HepG2 (cell line): ENCODE data around the gene PIGX. TPM values are rescaled to one million over a fixed set of nuclear protein-coding genes. Genes with fewer than 3 reads are reported as not detected.

Experiments
- AGO2 ChIP-seq: fragments of 200-400 bp; formaldehyde crosslinking; optimal IDR thresholded peaks from 2 replicates; pipeline ENCODE3; 2017; ENCODE audit warnings: mild to moderate bottlenecking, low read depth, low read length, moderate library complexity
- FOXJ3 ChIP-seq: sonication (generic); formaldehyde crosslinking; IDR thresholded peaks from 2 replicates; pipeline ENCODE4 v1.4.0; 2020; ENCODE audit warnings: missing genetic modification reagents, mild to moderate bottlenecking, borderline replicate concordance
- HNRNPH1 ChIP-seq: fragments of 200-400 bp; formaldehyde crosslinking; optimal IDR thresholded peaks from 2 replicates; pipeline ENCODE3; 2017; ENCODE audit warnings: mild to moderate bottlenecking, low read depth, low read length
- JDP2 ChIP-seq: sonication (generic); formaldehyde crosslinking; IDR thresholded peaks from 2 replicates; pipeline ENCODE4 v1.8.1; 2022; ENCODE audit warnings: missing genetic modification reagents, borderline replicate concordance
- KMT2A ChIP-seq: sonication (generic); formaldehyde crosslinking; IDR thresholded peaks from 2 replicates; pipeline ENCODE4 v1.4.0; 2020; ENCODE audit warnings: missing genetic modification reagents
- LCORL ChIP-seq, 2 experiments: fragments of 450-650 bp in 1 of 2; sonication (generic) in 1 of 2; formaldehyde crosslinking in 1 of 2; IDR thresholded peaks; 2 replicates each; pipeline versions ENCODE4 v1.5.0 to v1.6.1; 2017 to 2020; ENCODE audit warnings: antibody characterized with exemption in 1 of 2, missing genetic modification reagents in 1 of 2
- MAFG ChIP-seq: sonication (generic); formaldehyde crosslinking; IDR thresholded peaks from 2 replicates; pipeline ENCODE4 v1.5.1; 2020; ENCODE audit warnings: mild to moderate bottlenecking, missing genetic modification reagents
- NONO ChIP-seq, 2 experiments: fragments of 450-650 bp in 1 of 2; sonication (generic) in 1 of 2; formaldehyde crosslinking in 1 of 2; IDR thresholded peaks in 1 of 2; conservative IDR thresholded peaks in 1 of 2; 2 replicates each; pipeline versions ENCODE4 v1.6.1 to v1.8.0; 2017 to 2022; ENCODE audit warnings: mild to moderate bottlenecking in 1 of 2, missing genetic modification reagents in 1 of 2, moderate library complexity in 1 of 2
- NPAS2 ChIP-seq: sonication (generic); formaldehyde crosslinking; IDR thresholded peaks from 2 replicates; pipeline ENCODE4 v1.8.0; 2022; ENCODE audit warnings: mild to moderate bottlenecking, missing genetic modification reagents, borderline replicate concordance
- RAD51 ChIP-seq: fragments of 450-650 bp; IDR thresholded peaks from 2 replicates; pipeline ENCODE4 v1.6.1; 2016; ENCODE audit warnings: borderline replicate concordance
- RFXAP ChIP-seq: sonication (generic); formaldehyde crosslinking; IDR thresholded peaks from 2 replicates; pipeline ENCODE4 v1.4.0; 2020; ENCODE audit warnings: missing genetic modification reagents, borderline replicate concordance
- TFE3 ChIP-seq: IDR thresholded peaks from 2 replicates; pipeline ENCODE4 v1.6.1; 2016
- TOE1 ChIP-seq: sonication (generic); formaldehyde crosslinking; IDR thresholded peaks from 2 replicates; pipeline ENCODE4 v1.4.0; 2020; ENCODE audit warnings: mild to moderate bottlenecking, missing genetic modification reagents
- USF2 ChIP-seq, 2 experiments: sonication (generic) in 1 of 2; formaldehyde crosslinking in 1 of 2; IDR thresholded peaks; 2 replicates each; pipeline versions ENCODE4 v1.5.1 to v1.6.1; 2011 to 2020; ENCODE audit warnings: borderline replicate concordance in 1 of 2, low read depth in 1 of 2, low read length in 1 of 2, mild to moderate bottlenecking in 1 of 2, missing genetic modification reagents in 1 of 2, moderate library complexity in 1 of 2
- ZBTB3 ChIP-seq: sonication (generic); formaldehyde crosslinking; IDR thresholded peaks from 2 replicates; pipeline ENCODE4 v1.4.0; 2020; ENCODE audit warnings: low read depth, mild to moderate bottlenecking, moderate library complexity, missing genetic modification reagents, borderline replicate concordance
- ZFP37 ChIP-seq: sonication (generic); formaldehyde crosslinking; IDR thresholded peaks from 2 replicates; pipeline ENCODE4 v1.4.0; 2020; ENCODE audit warnings: missing genetic modification reagents, borderline replicate concordance
- ZNF296 ChIP-seq: sonication (generic); formaldehyde crosslinking; conservative IDR thresholded peaks from 2 replicates; pipeline ENCODE4 v1.5.0; 2020; ENCODE audit warnings: mild to moderate bottlenecking, missing genetic modification reagents
- ZNF430 ChIP-seq: sonication (generic); formaldehyde crosslinking; IDR thresholded peaks from 2 replicates; pipeline ENCODE4 v1.9.0; 2021; ENCODE audit warnings: mild to moderate bottlenecking, missing genetic modification reagents
- ZNF451 ChIP-seq: sonication (generic); formaldehyde crosslinking; IDR thresholded peaks from 2 replicates; pipeline ENCODE4 v1.5.0; 2020; ENCODE audit warnings: mild to moderate bottlenecking, missing genetic modification reagents
- ZNF468 ChIP-seq: sonication (generic); formaldehyde crosslinking; IDR thresholded peaks from 2 replicates; pipeline ENCODE4 v1.8.0; 2022; ENCODE audit warnings: mild to moderate bottlenecking, moderate library complexity, missing genetic modification reagents
- ZNF510 ChIP-seq: sonication (generic); formaldehyde crosslinking; IDR thresholded peaks from 2 replicates; pipeline ENCODE4 v1.4.0; 2020; ENCODE audit warnings: low read depth, mild to moderate bottlenecking, missing genetic modification reagents
- ZNF569 ChIP-seq: sonication (generic); formaldehyde crosslinking; IDR thresholded peaks from 2 replicates; pipeline ENCODE4 v1.5.0; 2020; ENCODE audit warnings: mild to moderate bottlenecking, missing genetic modification reagents, moderate library complexity, borderline replicate concordance
- ZNF644 ChIP-seq: IDR thresholded peaks from 2 replicates; pipeline ENCODE4 v1.6.1; 2016; ENCODE audit warnings: low read depth
- ZNF660 ChIP-seq: sonication (generic); formaldehyde crosslinking; IDR thresholded peaks from 2 replicates; pipeline ENCODE4 v1.5.1; 2020; ENCODE audit warnings: mild to moderate bottlenecking, low read depth, missing genetic modification reagents, borderline replicate concordance
- ZNF839 ChIP-seq: sonication (generic); formaldehyde crosslinking; IDR thresholded peaks from 2 replicates; pipeline ENCODE4 v1.4.0; 2020; ENCODE audit warnings: missing genetic modification reagents, mild to moderate bottlenecking, borderline replicate concordance
- polyA plus RNA-seq, 8 experiments: library from polyadenylated mRNA; depleted of rRNA in 3 of 8; stranded (reverse) in 7 of 8; unstranded in 1 of 8; fragments of >200 nt; fragmentation: Illumina TruSeq in 4 of 8; extraction: Trizol in 4 of 8; gene quantifications; 2 replicates each; pipeline versions ENCODE4 v1.2.1 to v1.2.3, GENCODE V29; 2011 to 2016; ENCODE audit warnings: low read depth in 4 of 8, missing spikeins in 1 of 8, mixed read lengths in 1 of 8; ENCODE audit not compliant: insufficient read depth in 1 of 8
- total RNA-seq, 5 experiments: library from RNA; depleted of rRNA; stranded (reverse); fragments of >200 nt; fragmentation: Illumina TruSeq; extraction: Trizol; gene quantifications; 2 replicates each; pipeline ENCODE4 v1.2.3, GENCODE V29; 2016; ENCODE audit warnings: low read depth in 1 of 5

The PIGX gene
- total and polyA plus RNA-seq, 2 of the 13 experiments (the other 11 are each of a cell fraction or from before 2014, with no cell fraction given): 13.2 to 21.3 TPM

GRCh38 chr3:196711838-196712513 is at the start of gene PIGX, which contains the start of gene CEP19 (continued):
- TF ChIP-seq ZNF430 (CRISPR knock-in tag): 0 out of 2 replicates have a peak, but pooled peaks have one; percentile 60
- TF ChIP-seq HNRNPH1: no peak
- no peak for TF ChIP-seq TOE1
- no peak for TF ChIP-seq ZBTB3 (CRISPR knock-in tag)
- no peak for TF ChIP-seq ZNF296 (CRISPR knock-in tag)
- TF ChIP-seq USF2 (IDR thresholded peaks at IDR 0.05; ENCODE audit: low read depth, low read length): no peak
- TF ChIP-seq USF2 (CRISPR knock-in tag; IDR thresholded peaks at IDR 0.05; ENCODE audit: borderline replicate concordance): no peak
- no peak for TF ChIP-seq ZNF569 (CRISPR knock-in tag)
- no peak for TF ChIP-seq ZNF468
- TF ChIP-seq ZNF510: no peak
- no peak for TF ChIP-seq ZNF644 (CRISPR knock-in tag)
- 0 out of 2 replicates have a peak, but pooled peaks have one; percentile 40 for TF ChIP-seq RFXAP (CRISPR knock-in tag)
- TF ChIP-seq NONO (IDR thresholded peaks at IDR 0.05): no peak
- TF ChIP-seq NONO (CRISPR knock-in tag; conservative IDR thresholded peaks at IDR 0.05): no peak
- no peak for TF ChIP-seq MAFG (CRISPR knock-in tag)
- TF ChIP-seq TFE3: no peak
- no peak for TF ChIP-seq RAD51
- TF ChIP-seq ZNF451: no peak
- peak; percentile 34 for TF ChIP-seq AGO2
- no peak for TF ChIP-seq ZFP37 (CRISPR knock-in tag)
- no peak for TF ChIP-seq LCORL (IDR thresholded peaks at IDR 0.05)
- TF ChIP-seq LCORL (CRISPR knock-in tag; IDR thresholded peaks at IDR 0.05): no peak
- TF ChIP-seq FOXJ3: 0 out of 2 replicates have a peak, but pooled peaks have one; percentile 23
- TF ChIP-seq KMT2A (CRISPR knock-in tag): no peak
- TF ChIP-seq ZNF839 (CRISPR knock-in tag): no peak
- no peak for TF ChIP-seq JDP2 (CRISPR knock-in tag)
- TF ChIP-seq ZNF660 (CRISPR knock-in tag): no peak
- TF ChIP-seq NPAS2 (CRISPR knock-in tag): no peak
